ENCODE results near the gene GTF3C2.

DNA sequence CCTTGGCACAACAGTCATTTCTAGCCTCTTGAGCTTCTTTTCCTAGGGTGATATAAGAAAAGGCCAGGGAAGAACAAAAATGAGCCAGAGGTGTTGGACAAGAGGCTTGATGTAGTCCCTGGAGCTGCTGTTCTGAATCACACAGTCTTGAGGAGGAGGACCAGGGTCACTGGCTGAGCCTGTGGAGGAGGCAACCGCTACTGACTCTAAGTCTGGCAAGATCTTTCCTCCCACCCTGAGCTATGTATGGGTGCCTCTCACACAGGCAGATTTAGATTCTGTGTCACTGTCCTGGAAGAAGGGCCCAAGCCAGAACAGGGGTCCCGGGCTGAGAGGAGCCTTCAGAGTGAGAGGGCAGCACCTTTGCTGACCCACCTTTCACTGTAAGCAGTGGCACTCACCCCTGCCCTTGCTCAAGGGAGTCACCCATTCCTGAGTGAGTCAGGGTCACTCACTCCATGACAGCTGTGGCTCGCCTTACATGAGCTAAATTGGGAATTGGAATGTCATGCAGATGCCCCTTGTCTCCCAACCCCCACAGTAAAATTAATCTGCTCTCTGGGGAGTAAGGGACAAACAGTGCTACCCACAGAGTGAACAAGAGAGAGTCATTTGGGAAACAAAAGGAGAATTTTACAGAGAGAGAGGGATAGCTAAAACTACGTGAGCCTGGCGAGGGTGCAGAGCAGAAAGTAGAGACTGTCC is 74.6 kb downstream of the GTF3C2 start, which contains the start of gene TRIM54:
- no peak for TF ChIP-seq CTCF (IDR thresholded peaks at IDR 0.05)
- no peak for TF ChIP-seq POLR2A (IDR thresholded peaks at IDR 0.05)

All from adrenal gland (tissue), 5 donors.